Osteocyte (in vitro differentiated cells): ENCODE data around the gene GRM5. TPM values are rescaled to one million over a fixed set of nuclear protein-coding genes. Genes with fewer than 3 reads are reported as not detected.

ENCODE experiments used
- DNase-seq: peaks from one replicate; pipeline ENCODE4 v3.0.0; 2021; ENCODE audit warnings: mixed read lengths; ENCODE audit not compliant: unreplicated experiment; ENCODE audit errors: extremely low spot score
- H3K27ac Mint-ChIP-seq: one replicate; pipeline ENCODE4 v1.8.0; 2021; ENCODE audit warnings: mild to moderate bottlenecking, mixed read lengths; ENCODE audit not compliant: unreplicated experiment
- H3K27me3 Mint-ChIP-seq: one replicate; pipeline ENCODE4 v1.8.0; 2021; ENCODE audit warnings: mixed read lengths; ENCODE audit not compliant: unreplicated experiment
- H3K36me3 Mint-ChIP-seq: one replicate; pipeline ENCODE4 v1.8.0; 2021; ENCODE audit warnings: mixed read lengths; ENCODE audit not compliant: unreplicated experiment
- H3K4me1 Mint-ChIP-seq: one replicate; pipeline ENCODE4 v1.8.0; 2021; ENCODE audit warnings: mixed read lengths; ENCODE audit not compliant: unreplicated experiment
- H3K4me3 Mint-ChIP-seq: one replicate; pipeline ENCODE4 v1.8.0; 2021; ENCODE audit warnings: mild to moderate bottlenecking, moderate library complexity, mixed read lengths; ENCODE audit not compliant: unreplicated experiment
- H3K9me3 Mint-ChIP-seq: one replicate; pipeline ENCODE4 v1.8.0; 2021; ENCODE audit warnings: mixed read lengths; ENCODE audit not compliant: unreplicated experiment
- total RNA-seq: library from RNA; stranded (reverse); gene quantifications from 2 replicates; pipeline ENCODE4 v1.2.1, GENCODE V29; 2021
- TF ChIP-seq, protein P1 (sequence below): fragments of 200-600 bp; sonication (generic); IDR thresholded peaks from 2 replicates; pipeline ENCODE4 v1.5.0; 2021; ENCODE audit warnings: antibody characterized with exemption, mild to moderate bottlenecking, moderate library complexity

The GRM5 gene
- total RNA-seq, 1 donor from 2014 or later, result 0.21 TPM

DNA sequence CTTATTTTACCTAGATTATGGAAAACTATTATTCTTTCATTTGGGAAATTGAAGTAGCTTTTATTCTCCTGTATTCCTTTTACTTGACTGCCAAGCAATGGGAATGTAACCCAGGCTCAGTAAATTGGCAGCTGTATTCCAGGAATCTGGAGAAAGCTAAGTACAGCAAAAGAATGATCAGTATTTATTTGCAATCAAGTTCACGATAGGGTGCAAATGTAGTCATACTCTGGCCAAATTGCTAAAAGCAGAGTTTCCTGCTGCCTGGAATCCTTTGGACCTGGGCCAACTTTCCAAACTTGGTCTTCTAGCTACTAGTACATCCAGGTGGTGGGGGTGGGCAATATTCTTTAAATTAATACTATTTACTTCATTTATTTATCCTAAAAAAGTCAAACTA lies 442.3 kb downstream of the GRM5 start:
- DNase-seq, result no peak
- Mint-ChIP-seq H3K4me3 (no peak overlapping the region), H3K27ac (no peak overlapping the region), H3K36me3 (no peaks in the 10 kb centered on the region), H3K27me3 (peaks cover 4% of the 10 kb centered on the region), H3K4me1 (no peaks in the 10 kb centered on the region), H3K9me3 (no peaks in the 10 kb centered on the region)
- TF ChIP-seq, protein P1, sequence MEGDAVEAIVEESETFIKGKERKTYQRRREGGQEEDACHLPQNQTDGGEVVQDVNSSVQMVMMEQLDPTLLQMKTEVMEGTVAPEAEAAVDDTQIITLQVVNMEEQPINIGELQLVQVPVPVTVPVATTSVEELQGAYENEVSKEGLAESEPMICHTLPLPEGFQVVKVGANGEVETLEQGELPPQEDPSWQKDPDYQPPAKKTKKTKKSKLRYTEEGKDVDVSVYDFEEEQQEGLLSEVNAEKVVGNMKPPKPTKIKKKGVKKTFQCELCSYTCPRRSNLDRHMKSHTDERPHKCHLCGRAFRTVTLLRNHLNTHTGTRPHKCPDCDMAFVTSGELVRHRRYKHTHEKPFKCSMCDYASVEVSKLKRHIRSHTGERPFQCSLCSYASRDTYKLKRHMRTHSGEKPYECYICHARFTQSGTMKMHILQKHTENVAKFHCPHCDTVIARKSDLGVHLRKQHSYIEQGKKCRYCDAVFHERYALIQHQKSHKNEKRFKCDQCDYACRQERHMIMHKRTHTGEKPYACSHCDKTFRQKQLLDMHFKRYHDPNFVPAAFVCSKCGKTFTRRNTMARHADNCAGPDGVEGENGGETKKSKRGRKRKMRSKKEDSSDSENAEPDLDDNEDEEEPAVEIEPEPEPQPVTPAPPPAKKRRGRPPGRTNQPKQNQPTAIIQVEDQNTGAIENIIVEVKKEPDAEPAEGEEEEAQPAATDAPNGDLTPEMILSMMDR, result no peak

DNA sequence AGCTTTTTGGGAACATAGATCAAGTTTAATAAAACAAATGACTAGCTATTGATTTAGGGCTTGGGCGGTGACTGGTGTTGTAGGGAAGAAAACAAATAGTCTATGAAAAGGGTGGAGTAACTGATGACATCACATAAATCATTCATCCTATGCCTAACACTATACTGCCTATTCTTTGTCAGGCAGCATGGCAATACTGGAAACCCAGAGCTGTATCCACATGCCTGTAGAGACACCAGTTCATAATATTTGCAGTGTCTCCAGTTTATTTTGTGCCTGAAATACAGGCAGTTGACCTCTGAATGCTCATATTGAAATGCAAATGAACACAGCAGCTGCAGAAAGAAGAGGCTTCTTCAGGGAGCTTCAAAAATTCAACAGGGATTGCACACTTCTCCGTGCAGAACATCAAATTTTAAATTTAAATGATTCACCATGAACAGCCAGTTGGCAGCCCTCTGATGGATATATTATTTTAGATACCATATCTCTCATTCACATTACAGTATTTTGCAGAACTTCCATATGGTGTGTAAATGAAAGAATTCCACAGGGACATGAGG lies 445.1 kb downstream of the GRM5 start:
- no peaks in the 10 kb centered on the region for H3K4me1 Mint-ChIP-seq
- no peaks in the 10 kb centered on the region for H3K36me3 Mint-ChIP-seq
- H3K4me3 Mint-ChIP-seq, result no peak overlapping the region
- DNase-seq, result no peak
- H3K27ac Mint-ChIP-seq, result no peak overlapping the region
- TF ChIP-seq, protein P1, result no peak
- H3K27me3 Mint-ChIP-seq, result peaks cover 6% of the 10 kb centered on the region
- H3K9me3 Mint-ChIP-seq, result no peaks in the 10 kb centered on the region

DNA sequence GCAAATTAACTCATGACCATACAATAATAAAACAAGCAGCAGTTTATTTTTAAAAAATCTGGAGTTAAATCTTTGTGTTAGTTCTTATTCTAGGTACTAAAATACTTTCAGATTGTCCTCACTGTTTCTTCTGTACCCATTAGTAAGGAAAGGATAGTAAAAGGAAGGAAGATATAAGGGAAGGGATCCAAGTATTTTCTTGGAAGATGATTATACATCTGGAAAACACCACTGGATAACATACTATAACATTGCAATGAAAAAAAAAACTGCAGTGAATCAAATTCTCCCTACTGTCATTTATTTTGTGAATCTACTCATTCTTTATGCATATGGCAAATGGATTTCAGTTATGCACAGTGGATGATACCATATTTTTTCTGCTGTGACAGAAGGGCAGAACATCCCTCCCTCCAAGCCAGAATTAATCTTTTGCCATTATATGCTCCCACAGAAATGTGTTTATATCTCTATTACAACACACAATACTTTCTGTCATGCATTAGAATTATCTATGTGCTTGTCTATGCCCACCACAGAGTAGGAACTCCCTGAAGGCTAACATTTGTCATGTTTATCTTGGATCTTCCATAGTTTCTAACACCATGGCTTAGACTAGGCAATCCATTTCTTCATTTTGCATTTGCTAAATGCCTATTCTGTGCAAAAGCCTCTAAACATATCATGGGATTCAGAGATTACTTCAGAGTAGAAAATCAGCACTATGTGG lies 446.0 kb downstream of the GRM5 start:
- Mint-ChIP-seq H3K27ac (no peak overlapping the region), H3K9me3 (no peaks in the 10 kb centered on the region), H3K4me1 (no peaks in the 10 kb centered on the region), H3K4me3 (no peak overlapping the region), H3K36me3 (no peaks in the 10 kb centered on the region), H3K27me3 (peaks cover 6% of the 10 kb centered on the region)
- DNase-seq, result no peak
- TF ChIP-seq, protein P1, result no peak

DNA sequence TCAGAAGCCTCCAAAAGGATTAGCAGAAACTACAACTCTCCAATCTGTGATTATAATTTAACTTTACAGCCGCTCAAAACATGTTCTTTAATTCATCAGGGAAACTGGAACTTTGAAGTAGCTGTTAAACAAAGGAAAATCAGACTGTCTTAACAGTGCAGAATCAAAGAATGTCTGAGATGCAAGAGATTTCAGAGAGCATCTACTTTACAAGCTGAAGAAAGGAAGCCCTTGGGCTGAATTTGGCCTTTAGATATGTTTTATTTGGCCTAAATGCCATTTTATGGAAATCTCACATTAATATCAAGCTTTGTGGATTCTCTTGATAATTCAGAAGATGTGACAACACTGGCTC lies 446.7 kb downstream of the GRM5 start:
- Mint-ChIP-seq H3K27ac (no peak overlapping the region), H3K27me3 (peaks cover 6% of the 10 kb centered on the region), H3K4me3 (no peak overlapping the region), H3K36me3 (no peaks in the 10 kb centered on the region), H3K4me1 (no peaks in the 10 kb centered on the region), H3K9me3 (no peaks in the 10 kb centered on the region)
- DNase-seq, result no peak
- TF ChIP-seq, protein P1, result no peak

DNA sequence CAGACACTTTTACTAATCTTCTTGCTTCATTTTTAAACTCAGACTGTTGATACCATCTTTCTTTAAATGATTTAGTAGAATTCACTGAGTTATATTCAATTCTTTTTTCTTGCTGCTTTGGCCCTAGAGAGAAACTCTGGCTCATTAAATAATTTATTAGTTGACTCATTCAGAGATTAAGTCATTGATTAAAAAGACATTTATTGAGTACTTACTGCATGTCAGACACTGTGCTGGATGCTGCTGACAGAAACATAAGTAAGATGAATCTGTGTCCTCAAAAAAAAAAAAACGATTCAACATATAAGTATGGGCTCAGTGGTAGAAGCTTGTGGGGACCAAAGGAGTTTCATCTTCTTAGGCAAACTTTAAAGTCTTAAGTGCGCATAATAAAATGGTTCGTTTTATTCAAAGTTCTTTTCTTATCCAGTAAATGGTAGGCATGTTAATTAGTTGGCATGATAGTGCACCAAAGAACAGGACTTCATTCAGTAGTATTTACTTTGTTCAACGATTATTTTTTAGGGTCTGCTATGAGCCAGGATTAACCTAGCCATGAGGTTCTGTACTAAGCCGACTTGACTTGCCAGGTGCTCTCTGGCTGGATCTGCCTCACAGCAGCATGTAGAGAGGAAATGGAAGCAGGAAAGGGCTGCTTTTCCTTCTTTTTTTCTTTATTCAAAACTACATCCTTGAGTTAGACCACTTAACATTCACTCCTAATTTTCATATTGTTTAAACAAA lies 447.3 kb downstream of the GRM5 start:
- Mint-ChIP-seq H3K4me1 (no peaks in the 10 kb centered on the region), H3K27ac (no peak overlapping the region), H3K36me3 (no peaks in the 10 kb centered on the region), H3K27me3 (peaks cover 6% of the 10 kb centered on the region), H3K4me3 (no peak overlapping the region), H3K9me3 (no peaks in the 10 kb centered on the region)
- DNase-seq, result no peak
- TF ChIP-seq, protein P1, result no peak
